OCI-LY3 (cell line): Measurements from ENCODE around the gene RHOC.

ENCODE experiments used
- H2AFZ ChIP-seq: fragments of 200-600, 300-600 bp; shearing (Covaris generic); 2 replicates; pipeline ENCODE4 v1.6.0; 2014; ENCODE audit warnings: antibody characterized with exemption, low read depth, low read length
- H3K27ac ChIP-seq: fragments of 200-600, 300-600 bp; sonication (generic); 2 replicates; pipeline ENCODE4 v1.5.1; 2014; ENCODE audit warnings: mild to moderate bottlenecking, low read length, moderate library complexity, mixed read lengths
- H3K27me3 ChIP-seq: fragments of 200-600, 300-600 bp; sonication (generic); 2 replicates; pipeline ENCODE4 v1.6.1; 2014; ENCODE audit warnings: low read depth, low read length, mixed read lengths
- H3K36me3 ChIP-seq: fragments of 200-600, 300-600 bp; sonication (generic); replicated peaks from 2 replicates; pipeline ENCODE3; 2014; ENCODE audit warnings: low read depth, low read length, mixed read lengths
- H3K4me1 ChIP-seq: fragments of 300-600, 200-600 bp; sonication (generic); 2 replicates; pipeline ENCODE4 v1.6.1; 2014; ENCODE audit warnings: low read length, mixed read lengths
- H3K4me2 ChIP-seq: fragments of 200-600, 300-600 bp; sonication (generic); 2 replicates; pipeline ENCODE4 v1.6.1; 2014; ENCODE audit warnings: low read length, mixed read lengths
- H3K4me3 ChIP-seq: fragments of 300-600, 200-600 bp; sonication (generic); 2 replicates; pipeline ENCODE4 v1.5.1; 2014; ENCODE audit warnings: antibody characterized with exemption, mild to moderate bottlenecking, low read length, moderate library complexity
- H3K79me2 ChIP-seq: fragments of 300-600, 200-600 bp; shearing (Covaris generic); 2 replicates; pipeline ENCODE4 v1.6.1; 2014; ENCODE audit warnings: mild to moderate bottlenecking, low read length, mixed read lengths
- H3K9ac ChIP-seq: fragments of 300-600, 200-600 bp; shearing (Covaris generic); 2 replicates; pipeline ENCODE4 v1.6.0; 2014; ENCODE audit warnings: mild to moderate bottlenecking, low read length, moderate library complexity
- H3K9me3 ChIP-seq: fragments of 200-600, 300-600 bp; shearing (Covaris generic); 2 replicates; pipeline ENCODE4 v1.6.1; 2014; ENCODE audit warnings: low read length, mixed read lengths; ENCODE audit not compliant: insufficient read depth
- H4K20me1 ChIP-seq: fragments of 200-600, 300-600 bp; sonication (generic); 2 replicates; pipeline ENCODE4 v1.6.1; 2016; ENCODE audit warnings: low read length, mixed read lengths; ENCODE audit not compliant: insufficient read depth
- EZH2phosphoT487 ChIP-seq: fragments of 200-600 bp; shearing (Covaris generic); IDR thresholded peaks from 2 replicates; pipeline ENCODE4 v1.6.1; 2018; ENCODE audit warnings: antibody characterized with exemption, mixed run types, low read depth
- TF ChIP-seq, protein P1 (sequence below): fragments of 200-600, 300-600 bp; sonication (generic); IDR thresholded peaks from 2 replicates; pipeline ENCODE4 v1.5.1; 2014; ENCODE audit warnings: antibody characterized with exemption, low read length, low read depth

The RHOC gene

DNA sequence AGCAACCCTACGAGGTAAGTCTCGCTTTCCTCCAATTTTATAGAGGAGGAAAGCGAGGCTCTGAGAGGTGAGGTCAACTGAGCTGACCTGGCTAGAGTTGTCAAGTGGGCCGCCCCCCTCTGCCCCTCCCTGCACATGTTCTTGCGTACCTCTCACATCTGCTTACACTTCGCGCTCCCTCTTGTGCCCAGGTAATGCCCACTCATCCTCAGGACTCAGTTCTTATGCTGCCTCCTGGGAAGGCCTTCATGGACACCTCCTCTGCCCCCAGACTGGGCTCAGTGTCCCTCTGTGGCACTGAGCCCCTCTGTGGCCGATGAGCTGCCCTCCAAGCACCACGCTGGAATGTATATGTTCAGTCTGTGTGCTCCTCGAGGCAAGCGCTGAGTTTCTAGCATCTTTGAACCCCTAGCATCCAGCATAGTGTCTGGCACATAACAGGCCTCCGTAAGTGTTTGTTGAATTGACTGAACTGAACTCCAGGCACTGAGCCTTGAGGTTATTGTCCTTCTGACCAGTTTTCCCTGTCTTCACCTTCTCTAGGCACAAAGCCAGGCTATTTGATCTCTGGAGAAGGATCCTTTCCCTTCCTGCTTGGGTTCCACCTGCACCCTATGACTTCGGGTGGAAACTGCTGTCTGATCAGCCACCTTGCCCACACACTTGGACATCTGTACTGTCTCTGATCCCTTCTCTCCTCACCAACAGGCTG lies 19.0 kb downstream of the RHOC start:
- Histone ChIP-seq H3K4me2 (no peak overlapping the region), H3K9me3 (no peaks in the 10 kb centered on the region), H3K27ac (no peak overlapping the region), H3K36me3 (no peaks in the 10 kb centered on the region), H4K20me1 (no peaks in the 10 kb centered on the region), H3K4me1 (no peaks in the 10 kb centered on the region), H3K79me2 (no peaks in the 10 kb centered on the region), H3K27me3 (no peaks in the 10 kb centered on the region), H3K9ac (no peak overlapping the region), H2AFZ (no peak overlapping the region), H3K4me3 (no peak overlapping the region)
- TF ChIP-seq, protein P1, sequence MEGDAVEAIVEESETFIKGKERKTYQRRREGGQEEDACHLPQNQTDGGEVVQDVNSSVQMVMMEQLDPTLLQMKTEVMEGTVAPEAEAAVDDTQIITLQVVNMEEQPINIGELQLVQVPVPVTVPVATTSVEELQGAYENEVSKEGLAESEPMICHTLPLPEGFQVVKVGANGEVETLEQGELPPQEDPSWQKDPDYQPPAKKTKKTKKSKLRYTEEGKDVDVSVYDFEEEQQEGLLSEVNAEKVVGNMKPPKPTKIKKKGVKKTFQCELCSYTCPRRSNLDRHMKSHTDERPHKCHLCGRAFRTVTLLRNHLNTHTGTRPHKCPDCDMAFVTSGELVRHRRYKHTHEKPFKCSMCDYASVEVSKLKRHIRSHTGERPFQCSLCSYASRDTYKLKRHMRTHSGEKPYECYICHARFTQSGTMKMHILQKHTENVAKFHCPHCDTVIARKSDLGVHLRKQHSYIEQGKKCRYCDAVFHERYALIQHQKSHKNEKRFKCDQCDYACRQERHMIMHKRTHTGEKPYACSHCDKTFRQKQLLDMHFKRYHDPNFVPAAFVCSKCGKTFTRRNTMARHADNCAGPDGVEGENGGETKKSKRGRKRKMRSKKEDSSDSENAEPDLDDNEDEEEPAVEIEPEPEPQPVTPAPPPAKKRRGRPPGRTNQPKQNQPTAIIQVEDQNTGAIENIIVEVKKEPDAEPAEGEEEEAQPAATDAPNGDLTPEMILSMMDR, result no peak

DNA sequence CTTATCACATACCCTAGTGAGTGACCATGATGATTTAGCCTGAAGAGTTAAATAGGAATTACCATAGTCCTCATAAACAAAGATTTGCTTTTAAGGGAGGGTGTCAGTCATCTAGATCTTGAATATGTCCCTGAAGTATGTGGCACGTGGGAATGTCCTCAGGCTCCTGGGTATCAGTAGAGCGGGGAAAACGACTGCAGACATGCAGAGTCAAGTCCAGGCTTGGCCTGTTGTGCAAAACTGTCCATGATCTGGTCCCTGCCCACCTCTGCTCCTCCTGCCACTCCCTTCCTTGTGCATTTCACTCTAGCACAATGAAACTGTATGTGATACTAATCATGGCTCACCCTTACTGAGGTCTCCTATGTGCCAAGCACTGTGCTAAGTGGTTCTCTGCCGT lies 19.6 kb downstream of the RHOC start:
- Histone ChIP-seq H4K20me1 (no peaks in the 10 kb centered on the region), H3K27me3 (no peaks in the 10 kb centered on the region), H3K36me3 (no peaks in the 10 kb centered on the region), H3K9ac (no peak overlapping the region), H3K27ac (no peak overlapping the region), H3K79me2 (no peaks in the 10 kb centered on the region), H2AFZ (no peak overlapping the region), H3K9me3 (no peaks in the 10 kb centered on the region), H3K4me3 (no peak overlapping the region), H3K4me2 (no peak overlapping the region), H3K4me1 (no peaks in the 10 kb centered on the region)
- TF ChIP-seq, protein P1, result no peak
- TF ChIP-seq EZH2phosphoT487, result no peak

DNA sequence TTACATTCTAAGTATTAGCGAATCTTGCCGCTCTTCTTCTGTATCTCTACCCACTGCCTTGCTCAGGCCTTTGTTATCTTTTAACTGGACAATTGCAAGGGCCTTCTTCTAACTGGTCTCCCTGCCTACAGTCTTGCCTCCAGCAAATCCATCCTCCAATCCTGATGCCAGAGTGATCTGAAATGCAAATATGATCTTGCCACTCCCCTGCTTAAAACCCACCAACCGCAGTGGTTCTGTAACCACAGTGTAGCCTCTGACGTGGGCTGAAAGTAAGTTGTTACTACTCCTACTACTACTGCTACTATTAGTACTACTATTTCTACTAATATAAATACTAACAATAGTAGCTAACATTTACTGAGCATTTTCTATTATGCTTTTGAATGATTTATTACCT lies 20.1 kb downstream of the RHOC start:
- H3K9ac ChIP-seq, result no peak overlapping the region
- no peaks in the 10 kb centered on the region for H4K20me1 ChIP-seq
- TF ChIP-seq EZH2phosphoT487, result no peak
- TF ChIP-seq, protein P1, result no peak
- H2AFZ ChIP-seq, result no peak overlapping the region
- no peak overlapping the region for H3K27ac ChIP-seq
- no peaks in the 10 kb centered on the region for H3K4me1 ChIP-seq
- no peak overlapping the region for H3K4me3 ChIP-seq
- H3K79me2 ChIP-seq, result no peaks in the 10 kb centered on the region
- no peaks in the 10 kb centered on the region for H3K9me3 ChIP-seq
- no peak overlapping the region for H3K4me2 ChIP-seq
- no peaks in the 10 kb centered on the region for H3K27me3 ChIP-seq
- H3K36me3 ChIP-seq, result no peaks in the 10 kb centered on the region

GRCh38 chr1:112686417-112686816 lies 20.5 kb downstream of the RHOC start:
- Histone ChIP-seq H3K27me3 (no peaks in the 10 kb centered on the region), H3K4me1 (no peaks in the 10 kb centered on the region), H3K36me3 (no peaks in the 10 kb centered on the region), H3K79me2 (no peaks in the 10 kb centered on the region), H3K9ac (no peak overlapping the region), H4K20me1 (no peaks in the 10 kb centered on the region), H3K27ac (no peak overlapping the region), H3K4me2 (no peak overlapping the region), H2AFZ (no peak overlapping the region), H3K9me3 (no peaks in the 10 kb centered on the region), H3K4me3 (no peak overlapping the region)
- no peak for TF ChIP-seq EZH2phosphoT487
- TF ChIP-seq, protein P1, result no peak
